Measurements from ENCODE around the gene GRB10.

The GRB10 gene

GRCh38 chr7:50613473-50613872 lies 169.2 kb downstream of the GRB10 start:
- H3K27ac ChIP-seq, result no peak overlapping the region
- TF ChIP-seq CTCF (IDR thresholded peaks at IDR 0.05), result no peak
- TF ChIP-seq ZFX (IDR thresholded peaks at IDR 0.05; ENCODE audit: borderline replicate concordance), result no peak

GRCh38 chr7:50612704-50613103 lies 170.0 kb downstream of the GRB10 start:
- no peak overlapping the region for H3K27ac ChIP-seq
- TF ChIP-seq CTCF (IDR thresholded peaks at IDR 0.05), result no peak
- no peak for TF ChIP-seq ZFX (IDR thresholded peaks at IDR 0.05; ENCODE audit: borderline replicate concordance)

GRCh38 chr7:50610521-50611277 lies 172.0 kb downstream of the GRB10 start:
- no peak for TF ChIP-seq ZFX (IDR thresholded peaks at IDR 0.05; ENCODE audit: borderline replicate concordance)
- no peak for TF ChIP-seq CTCF (IDR thresholded peaks at IDR 0.05)
- no peak overlapping the region for H3K27ac ChIP-seq

- no peak overlapping the region for H3K27ac ChIP-seq
These were observed 174.3 kb downstream of the GRB10 start for GRCh38 chr7:50608196-50608906.

GRCh38 chr7:50607524-50608125 lies 175.1 kb downstream of the GRB10 start:
- no peak for TF ChIP-seq CTCF (IDR thresholded peaks at IDR 0.05)
- TF ChIP-seq ZFX (IDR thresholded peaks at IDR 0.05; ENCODE audit: borderline replicate concordance), result no peak
- no peak overlapping the region for H3K27ac ChIP-seq

More at GRCh38 chr7:50608196-50608906, 174.3 kb downstream of the GRB10 start:
- TF ChIP-seq CTCF (IDR thresholded peaks at IDR 0.05), result no peak
- no peak for TF ChIP-seq ZFX (IDR thresholded peaks at IDR 0.05; ENCODE audit: borderline replicate concordance)

- TF ChIP-seq CTCF (IDR thresholded peaks at IDR 0.05) (no peak), ZFX (IDR thresholded peaks at IDR 0.05; ENCODE audit: borderline replicate concordance) (no peak)
- H3K27ac ChIP-seq, result no peak overlapping the region
These were observed 177.6 kb downstream of the GRB10 start for GRCh38 chr7:50605059-50605458.

GRCh38 chr7:50603287-50603686 lies 179.4 kb downstream of the GRB10 start:
- no peak overlapping the region for H3K27ac ChIP-seq
- TF ChIP-seq ZFX (IDR thresholded peaks at IDR 0.05; ENCODE audit: borderline replicate concordance) (no peak), CTCF (IDR thresholded peaks at IDR 0.05) (no peak)
